ENCODE results near the gene NTNG1. TPM values are rescaled to one million over a fixed set of nuclear protein-coding genes. Genes with fewer than 3 reads are reported as not detected.

Gene NTNG1
- total RNA-seq, 1 donor from 2014 or later = 2.4 TPM

DNA sequence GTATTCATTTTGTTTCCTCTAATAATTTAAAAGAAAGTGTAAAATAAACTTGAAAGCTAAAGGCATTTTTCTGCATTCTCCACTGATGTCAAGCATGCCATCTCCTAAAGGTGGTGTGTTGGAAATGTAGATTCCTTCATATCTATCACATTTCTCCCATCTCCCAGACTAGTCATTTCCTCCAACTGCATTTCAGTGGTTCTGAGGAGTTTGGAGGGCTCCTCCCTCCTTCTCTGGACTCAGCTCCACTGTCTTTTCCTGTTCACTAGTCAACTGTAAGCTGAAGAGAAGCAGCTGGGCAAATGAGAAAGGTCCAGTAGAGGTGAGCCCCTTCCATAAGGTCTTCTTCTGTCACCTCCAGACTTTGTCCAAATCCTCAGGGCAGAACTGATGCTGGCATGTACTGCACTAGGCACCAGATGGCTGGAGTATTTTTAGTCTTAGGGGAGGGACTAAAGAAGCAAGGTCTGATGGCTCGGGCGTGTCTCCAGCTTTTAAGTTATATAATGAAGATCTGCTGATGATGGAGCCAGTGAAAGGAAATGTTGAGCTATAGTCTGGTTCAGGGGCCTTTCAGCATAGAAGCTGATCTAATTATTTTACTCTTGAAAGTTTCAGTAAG is 186.1 kb downstream of the NTNG1 start:
- DNase-seq (ENCODE audit: low read depth) (peak; percentile 26), FAIRE-seq (no peak)
- no peaks in the 10 kb centered on the region for H3K27me3 ChIP-seq (ENCODE audit: control insufficient read depth, insufficient read depth, low read length)
- H3K4me3 ChIP-seq (ENCODE audit: low read depth, low read length) = no peak overlapping the region
- no peak for TF ChIP-seq CTCF (IDR thresholded peaks at IDR 0.05; ENCODE audit: insufficient read depth, low read length, severe bottlenecking)
- no peaks in the 10 kb centered on the region for H3K36me3 ChIP-seq (ENCODE audit: control insufficient read depth, insufficient read depth, low read length)

- Histone ChIP-seq H3K4me3 (ENCODE audit: low read depth, low read length) (no peak overlapping the region), H3K36me3 (ENCODE audit: control insufficient read depth, insufficient read depth, low read length) (no peaks in the 10 kb centered on the region), H3K27me3 (ENCODE audit: control insufficient read depth, insufficient read depth, low read length) (no peaks in the 10 kb centered on the region)
- TF ChIP-seq CTCF (IDR thresholded peaks at IDR 0.05; ENCODE audit: insufficient read depth, low read length, severe bottlenecking) = no peak
- DNase-seq (ENCODE audit: low read depth) = peak; percentile 68
- FAIRE-seq = no peak
These were observed 186.6 kb downstream of the NTNG1 start for GRCh38 chr1:107327446-107327845.

GRCh38 chr1:107328087-107328486 is 187.2 kb downstream of the NTNG1 start:
- no peak for FAIRE-seq
- Histone ChIP-seq H3K27me3 (ENCODE audit: control insufficient read depth, insufficient read depth, low read length) (no peaks in the 10 kb centered on the region), H3K4me3 (ENCODE audit: low read depth, low read length) (no peak overlapping the region), H3K36me3 (ENCODE audit: control insufficient read depth, insufficient read depth, low read length) (no peaks in the 10 kb centered on the region)
- no peak for DNase-seq (ENCODE audit: low read depth)
- TF ChIP-seq CTCF (IDR thresholded peaks at IDR 0.05; ENCODE audit: insufficient read depth, low read length, severe bottlenecking) = no peak

DNA sequence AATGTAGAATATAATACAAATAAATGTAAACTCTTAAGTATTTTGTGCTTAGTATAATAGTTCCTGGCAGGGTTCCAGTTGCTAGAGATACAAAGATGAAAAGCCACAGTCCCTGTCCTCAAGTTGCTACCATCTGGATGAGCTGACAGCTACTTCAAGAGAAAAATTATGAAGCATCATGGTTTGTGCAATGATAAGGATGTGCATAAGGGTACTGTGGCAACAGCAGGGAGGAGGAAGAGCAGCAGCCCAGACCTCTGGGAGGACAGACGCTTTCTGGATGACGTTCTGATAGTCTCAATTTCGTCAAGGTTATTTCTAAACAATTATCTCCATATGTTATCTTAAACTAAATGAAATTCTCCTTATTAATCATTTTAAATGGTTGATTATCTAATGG is 198.9 kb downstream of the NTNG1 start:
- Histone ChIP-seq H3K27me3 (ENCODE audit: control insufficient read depth, insufficient read depth, low read length) (no peaks in the 10 kb centered on the region), H3K4me3 (ENCODE audit: low read depth, low read length) (no peak overlapping the region), H3K36me3 (ENCODE audit: control insufficient read depth, insufficient read depth, low read length) (no peaks in the 10 kb centered on the region)
- no peak for TF ChIP-seq CTCF (IDR thresholded peaks at IDR 0.05; ENCODE audit: insufficient read depth, low read length, severe bottlenecking)
- FAIRE-seq (no peak), DNase-seq (ENCODE audit: low read depth) (no peak)

- TF ChIP-seq CTCF (IDR thresholded peaks at IDR 0.05; ENCODE audit: insufficient read depth, low read length, severe bottlenecking) = no peak
- no peak for FAIRE-seq
- no peak for DNase-seq (ENCODE audit: low read depth)
These were observed 201.5 kb downstream of the NTNG1 start for GRCh38 chr1:107342316-107342715.

GRCh38 chr1:107342768-107343167 is 201.9 kb downstream of the NTNG1 start:
- Histone ChIP-seq H3K36me3 (ENCODE audit: control insufficient read depth, insufficient read depth, low read length) (no peaks in the 10 kb centered on the region), H3K27me3 (ENCODE audit: control insufficient read depth, insufficient read depth, low read length) (no peaks in the 10 kb centered on the region), H3K4me3 (ENCODE audit: low read depth, low read length) (no peak overlapping the region)
- DNase-seq (ENCODE audit: low read depth) (no peak), FAIRE-seq (no peak)
- no peak for TF ChIP-seq CTCF (IDR thresholded peaks at IDR 0.05; ENCODE audit: insufficient read depth, low read length, severe bottlenecking)

More at GRCh38 chr1:107342316-107342715, 201.5 kb downstream of the NTNG1 start:
- H3K36me3 ChIP-seq (ENCODE audit: control insufficient read depth, insufficient read depth, low read length) = no peaks in the 10 kb centered on the region
- no peaks in the 10 kb centered on the region for H3K27me3 ChIP-seq (ENCODE audit: control insufficient read depth, insufficient read depth, low read length)
- no peak overlapping the region for H3K4me3 ChIP-seq (ENCODE audit: low read depth, low read length)

All from bronchial epithelial cell (primary cell).